ENCODE results near the gene LMAN2.

LMAN2 gene

GRCh38 chr5:177311723-177312648 lies 39.5 kb downstream of the LMAN2 start, which contains the start of gene MXD3:
TSS of gene MXD3 (minus strand) at chr5:177311898. CDS start at chr5:177311830, 68 bp downstream.
- POLR2A ChIA-PET = interaction anchor here (0.6 to 1.1 kb wide), 4 partner anchors 10 to 285 kb away, joined by 3 to 6 read pairs (median 4); no protein-coding TSS in a partner anchor
- CTCF ChIA-PET = interaction anchor here (1.1 to 8.1 kb wide), 11 partner anchors 9 to 198 kb away, joined by 3 to 64 read pairs (median 4); partner anchors contain the start of genes PRELID1 and RAB24
- TF ChIP-seq CTCF (IDR thresholded peaks at IDR 0.05; ENCODE audit: control extremely low read depth, extremely low read depth, low read depth, missing control alignments) = no peak
- peak; percentile 98 for DNase-seq (ENCODE audit: extremely low spot score)

GRCh38 chr5:177311392-177311722 lies 40.1 kb downstream of the LMAN2 start:
- DNase-seq (ENCODE audit: extremely low spot score) = no peak
- ChIA-PET CTCF (interaction anchor here (1.3 to 8.1 kb wide), 10 partner anchors 10 to 197 kb away, joined by 4 to 64 read pairs (median 14); no protein-coding TSS in a partner anchor), POLR2A (no interaction called here)

GRCh38 chr5:177310757-177311391 lies 40.6 kb downstream of the LMAN2 start:
- no peak for DNase-seq (ENCODE audit: extremely low spot score)
- no peak for TF ChIP-seq CTCF (IDR thresholded peaks at IDR 0.05; ENCODE audit: control extremely low read depth, extremely low read depth, low read depth, missing control alignments)
- CTCF ChIA-PET = interaction anchor here (0.7 to 8.1 kb wide), 35 partner anchors 9 to 239 kb away, joined by 3 to 64 read pairs (median 8); partner anchors contain the start of genes PFN3, PRR7 and RGS14
- POLR2A ChIA-PET = no interaction called here

More at GRCh38 chr5:177311392-177311722, 40.1 kb downstream of the LMAN2 start:
- no peak for TF ChIP-seq CTCF (IDR thresholded peaks at IDR 0.05; ENCODE audit: control extremely low read depth, extremely low read depth, low read depth, missing control alignments)

GRCh38 chr5:177310332-177310731 lies 41.1 kb downstream of the LMAN2 start:
- CTCF ChIA-PET = interaction anchor here (0.7 to 8.1 kb wide), 50 partner anchors 10 to 238 kb away, joined by 3 to 64 read pairs (median 5); partner anchors contain the start of genes FGFR4, LMAN2, PDLIM7 and PFN3
- POLR2A ChIA-PET = no interaction called here
- TF ChIP-seq CTCF (IDR thresholded peaks at IDR 0.05; ENCODE audit: control extremely low read depth, extremely low read depth, low read depth, missing control alignments) = no peak
- DNase-seq (ENCODE audit: extremely low spot score) = no peak

- ChIA-PET CTCF (interaction anchor here (0.7 to 8.1 kb wide), 55 partner anchors 10 to 237 kb away, joined by 3 to 64 read pairs (median 4); partner anchors contain the start of genes F12, FGFR4, LMAN2 and PDLIM7), POLR2A (no interaction called here)
- peak; percentile 93 for TF ChIP-seq CTCF (IDR thresholded peaks at IDR 0.05; ENCODE audit: control extremely low read depth, extremely low read depth, low read depth, missing control alignments)
- peak; percentile 69 for DNase-seq (ENCODE audit: extremely low spot score)
These were observed 41.9 kb downstream of the LMAN2 start for GRCh38 chr5:177309351-177310191.

Data from GM10248 (cell line).